Thyroid gland (tissue), 4 donors: ENCODE results near the gene MYO1E.

ENCODE experiments used
- CTCF ChIP-seq, 6 experiments: fragments of 200-600 bp in 3 of 6; fragments of 450-650 bp in 3 of 6; sonication (generic) in 3 of 6; IDR thresholded peaks; one replicate each; pipeline ENCODE4 v1.5.1; 2016 to 2019; ENCODE audit warnings: antibody characterized with exemption in 6 of 6, mild to moderate bottlenecking in 2 of 6, inconsistent platforms in 1 of 6, moderate library complexity in 1 of 6
- POLR2A ChIP-seq, 2 donors: fragments of 450-650 bp; IDR thresholded peaks; one replicate each; pipeline ENCODE4 v1.6.1; 2017; ENCODE audit warnings: antibody characterized with exemption in 2 of 2, mild to moderate bottlenecking in 2 of 2, moderate library complexity in 1 of 2

- TF ChIP-seq CTCF (IDR thresholded peaks at IDR 0.05): no peak
- TF ChIP-seq POLR2A (IDR thresholded peaks at IDR 0.05): no peak
Measured at GRCh38 chr15:59279023-59279422, 93.6 kb downstream of the MYO1E start.
